Measurements from ENCODE around the gene COMP. TPM values are rescaled to one million over a fixed set of nuclear protein-coding genes. Genes with fewer than 3 reads are reported as not detected.
"Not testable (repeated sequence)": the region's sequence is repeated elsewhere in the genome, so short reads cannot be mapped to it uniquely, and the experiment has no call there.

Gene COMP
- total and polyA plus RNA-seq, 2 donors = 0.90 to 25.0 TPM

GRCh38 chr19:18816645-18817044 is 25.5 kb upstream of the COMP start:
- WGBS = 89% methylated on average over 4 of the region's 4 CpGs
- not testable (repeated sequence) for DNase-seq (ENCODE audit: extremely low spot score); H3K36me3 ChIP-seq (ENCODE audit: insufficient read depth); H3K4me3 ChIP-seq (ENCODE audit: low read depth, low read length); H3K4me1 ChIP-seq (ENCODE audit: insufficient read depth); H3K27ac ChIP-seq (ENCODE audit: low read depth)

GRCh38 chr19:18815673-18816072 is 24.6 kb upstream of the COMP start:
- no peak for DNase-seq (ENCODE audit: extremely low spot score)
- Histone ChIP-seq H3K36me3 (ENCODE audit: insufficient read depth) (no peaks in the 10 kb centered on the region), H3K4me3 (ENCODE audit: low read depth, low read length) (no peak overlapping the region), H3K4me1 (ENCODE audit: insufficient read depth) (no peaks in the 10 kb centered on the region), H3K27ac (ENCODE audit: low read depth) (no peak overlapping the region)
- WGBS = 84% methylated on average over 5 of the region's 5 CpGs

GRCh38 chr19:18814063-18814462 is 23.0 kb upstream of the COMP start:
- Histone ChIP-seq H3K4me1 (ENCODE audit: insufficient read depth) (no peaks in the 10 kb centered on the region), H3K36me3 (ENCODE audit: insufficient read depth) (no peaks in the 10 kb centered on the region), H3K27ac (ENCODE audit: low read depth) (no peak overlapping the region), H3K4me3 (ENCODE audit: low read depth, low read length) (no peak overlapping the region)
- 29% methylated on average over 9 of the region's 9 CpGs for WGBS
- DNase-seq (ENCODE audit: extremely low spot score) = no peak

GRCh38 chr19:18811638-18812037 is 20.5 kb upstream of the COMP start:
- H3K36me3 ChIP-seq (ENCODE audit: insufficient read depth); H3K4me3 ChIP-seq (ENCODE audit: low read depth, low read length); H3K27ac ChIP-seq (ENCODE audit: low read depth); DNase-seq (ENCODE audit: extremely low spot score); H3K4me1 ChIP-seq (ENCODE audit: insufficient read depth): not testable (repeated sequence)
- WGBS = 96% methylated on average over 5 of the region's 5 CpGs

GRCh38 chr19:18809149-18809868 is 18.2 kb upstream of the COMP start:
- Histone ChIP-seq H3K4me3 (ENCODE audit: low read depth, low read length) (no peak overlapping the region), H3K36me3 (ENCODE audit: insufficient read depth) (no peaks in the 10 kb centered on the region), H3K27ac (ENCODE audit: low read depth) (no peak overlapping the region), H3K4me1 (ENCODE audit: insufficient read depth) (no peaks in the 10 kb centered on the region)
- DNase-seq (ENCODE audit: extremely low spot score) = no peak
- WGBS = 48% methylated on average over 14 of the region's 14 CpGs

- H3K36me3 ChIP-seq (ENCODE audit: insufficient read depth) = no peaks in the 10 kb centered on the region
- no peaks in the 10 kb centered on the region for H3K4me1 ChIP-seq (ENCODE audit: insufficient read depth)
- WGBS = 33% methylated on average over 19 of the region's 19 CpGs
- no peak overlapping the region for H3K4me3 ChIP-seq (ENCODE audit: low read depth, low read length)
- no peak for DNase-seq (ENCODE audit: extremely low spot score)
- H3K27ac ChIP-seq (ENCODE audit: low read depth) = no peak overlapping the region
Measured at GRCh38 chr19:18807861-18808331, 16.8 kb upstream of the COMP start.

- Histone ChIP-seq H3K27ac (ENCODE audit: low read depth) (no peak overlapping the region), H3K4me1 (ENCODE audit: insufficient read depth) (no peaks in the 10 kb centered on the region), H3K4me3 (ENCODE audit: low read depth, low read length) (no peak overlapping the region), H3K36me3 (ENCODE audit: insufficient read depth) (no peaks in the 10 kb centered on the region)
- no peak for DNase-seq (ENCODE audit: extremely low spot score)
- WGBS = 93% methylated on average over 8 of the region's 8 CpGs
Measured at GRCh38 chr19:18804643-18805042, 13.5 kb upstream of the COMP start.

- no peak overlapping the region for H3K27ac ChIP-seq (ENCODE audit: low read depth)
- no peak for DNase-seq (ENCODE audit: extremely low spot score)
- H3K4me1 ChIP-seq (ENCODE audit: insufficient read depth) = no peaks in the 10 kb centered on the region
- 91% methylated on average over 15 of the region's 15 CpGs for WGBS
- H3K36me3 ChIP-seq (ENCODE audit: insufficient read depth) = no peaks in the 10 kb centered on the region
- no peak overlapping the region for H3K4me3 ChIP-seq (ENCODE audit: low read depth, low read length)
Measured at GRCh38 chr19:18804139-18804601, 13.1 kb upstream of the COMP start.

- no peaks in the 10 kb centered on the region for H3K36me3 ChIP-seq (ENCODE audit: insufficient read depth)
- no peak for DNase-seq (ENCODE audit: extremely low spot score)
Measured at GRCh38 chr19:18803550-18804138, 12.5 kb upstream of the COMP start.

GRCh38 chr19:18802354-18802753 is 11.2 kb upstream of the COMP start:
- Histone ChIP-seq H3K4me3 (ENCODE audit: low read depth, low read length) (no peak overlapping the region), H3K36me3 (ENCODE audit: insufficient read depth) (no peaks in the 10 kb centered on the region), H3K27ac (ENCODE audit: low read depth) (no peak overlapping the region), H3K4me1 (ENCODE audit: insufficient read depth) (no peaks in the 10 kb centered on the region)
- DNase-seq (ENCODE audit: extremely low spot score) = no peak
- WGBS = 73% methylated on average over 11 of the region's 11 CpGs

More at GRCh38 chr19:18803550-18804138, 12.5 kb upstream of the COMP start:
- 91% methylated on average over 5 of the region's 5 CpGs for WGBS
- Histone ChIP-seq H3K27ac (ENCODE audit: low read depth) (no peak overlapping the region), H3K4me1 (ENCODE audit: insufficient read depth) (no peaks in the 10 kb centered on the region), H3K4me3 (ENCODE audit: low read depth, low read length) (no peak overlapping the region)

- no peaks in the 10 kb centered on the region for H3K4me1 ChIP-seq (ENCODE audit: insufficient read depth)
- no peak overlapping the region for H3K4me3 ChIP-seq (ENCODE audit: low read depth, low read length)
- 72% methylated on average over 10 of the region's 10 CpGs for WGBS
- DNase-seq (ENCODE audit: extremely low spot score) = no peak
- H3K27ac ChIP-seq (ENCODE audit: low read depth) = no peak overlapping the region
- no peaks in the 10 kb centered on the region for H3K36me3 ChIP-seq (ENCODE audit: insufficient read depth)
Measured at GRCh38 chr19:18800636-18801035, 9.5 kb upstream of the COMP start.

GRCh38 chr19:18800079-18800478 is 9.0 kb upstream of the COMP start:
- H3K4me1 ChIP-seq (ENCODE audit: insufficient read depth) = no peaks in the 10 kb centered on the region
- H3K36me3 ChIP-seq (ENCODE audit: insufficient read depth) = no peaks in the 10 kb centered on the region
- no peak overlapping the region for H3K27ac ChIP-seq (ENCODE audit: low read depth)
- no peak for DNase-seq (ENCODE audit: extremely low spot score)
- no peak overlapping the region for H3K4me3 ChIP-seq (ENCODE audit: low read depth, low read length)

GRCh38 chr19:18799389-18799970 is 8.4 kb upstream of the COMP start:
- no peak for DNase-seq (ENCODE audit: extremely low spot score)
- H3K4me1 ChIP-seq (ENCODE audit: insufficient read depth) = no peaks in the 10 kb centered on the region
- H3K36me3 ChIP-seq (ENCODE audit: insufficient read depth) = no peaks in the 10 kb centered on the region
- H3K27ac ChIP-seq (ENCODE audit: low read depth) = no peak overlapping the region
- no peak overlapping the region for H3K4me3 ChIP-seq (ENCODE audit: low read depth, low read length)

Measured in urinary bladder (tissue), 4 donors.